GM12878 (cell line): ENCODE data around the gene CAMK2A. TPM values are rescaled to one million over a fixed set of nuclear protein-coding genes. Genes with fewer than 3 reads are reported as not detected.

Source experiments
- ATAC-seq: fragments of 200-7000 bp; cut with Tn5 transposase; 3 replicates; pipeline ENCODE4 v1.9.1; 2020; ENCODE audit warnings: mild to moderate bottlenecking, moderate library complexity
- BruUV-seq: library from RNA; stranded (reverse); fragments of 400-500 nt; replicated peaks from 2 replicates; lab custom pipeline; 2021; lab: Mats Ljungman, UMichigan
- CTCF ChIA-PET: fragments of 300-600 bp; sonication (Branson Sonifier 250); formaldehyde crosslinking; extraction: SDS; loops from one replicate; lab custom pipeline; 2021; ENCODE audit warnings: inconsistent platforms; lab: Yijun Ruan, JAX
- POLR2A ChIA-PET: fragments of 350-600 bp; formaldehyde crosslinking; extraction: SDS; loops from one replicate; lab custom pipeline; 2021; ENCODE audit warnings: inconsistent platforms; lab: Charles Lee
- RAD21 ChIA-PET: fragments of 300-600 bp; sonication (Branson Sonifier 250); formaldehyde crosslinking; loops from one replicate; lab custom pipeline; 2023; ENCODE audit warnings: antibody characterized with exemption; ENCODE audit not compliant: unreplicated experiment; lab: Charles Lee
- SMC1A ChIA-PET: fragments of 300-600 bp; sonication (Branson Sonifier 250); formaldehyde crosslinking; loops from one replicate; lab custom pipeline; 2023; ENCODE audit not compliant: unreplicated experiment, uncharacterized antibody; lab: Charles Lee
- DNase-seq: peaks from one replicate; pipeline ENCODE4 v3.0.0-alpha.2; 2011; ENCODE audit warnings: low read depth, low spot score
- FAIRE-seq: peaks from 3 replicates; lab custom pipeline; 2011; peaks lifted over from hg19 to GRCh38; lab: Jason Lieb, UNC
- H2AFZ ChIP-seq: 2 replicates; pipeline ENCODE4 v1.6.0; 2011; ENCODE audit warnings: low read depth, low read length, control low read depth; ENCODE audit not compliant: control insufficient read depth
- H3K27ac ChIP-seq: 2 replicates; pipeline ENCODE4 v1.5.1; 2011; ENCODE audit warnings: control low read depth; ENCODE audit not compliant: control insufficient read depth, insufficient read depth
- H3K27me3 ChIP-seq, 2 experiments: replicated peaks in 1 of 2; 2 replicates each; pipeline versions ENCODE4 v1.6.0 to v1.6.1; 2011; ENCODE audit warnings: low read length in 1 of 2; ENCODE audit not compliant: control insufficient read depth in 2 of 2, insufficient read depth in 2 of 2
- H3K36me3 ChIP-seq, 2 experiments: 2 replicates each; pipeline ENCODE4 v1.5.1; 2011; ENCODE audit warnings: low read length in 1 of 2; ENCODE audit not compliant: control insufficient read depth in 2 of 2, insufficient read depth in 2 of 2
- H3K4me1 ChIP-seq: 2 replicates; pipeline ENCODE4 v1.6.1; 2011; ENCODE audit warnings: mild to moderate bottlenecking, low read length, moderate library complexity, mixed read lengths; ENCODE audit not compliant: control insufficient read depth, insufficient read depth
- H3K4me2 ChIP-seq: 2 replicates; pipeline ENCODE4 v1.6.0; 2011; ENCODE audit warnings: control low read depth; ENCODE audit not compliant: control insufficient read depth, insufficient read depth
- H3K4me3 ChIP-seq: fragments of 200-600 bp; sonication (generic); 2 replicates; pipeline ENCODE4 v1.5.1; 2016
- H3K79me2 ChIP-seq: 2 replicates; pipeline ENCODE4 v1.6.0; 2011; ENCODE audit warnings: low read length; ENCODE audit not compliant: control insufficient read depth, insufficient read depth
- H3K9ac ChIP-seq: 2 replicates; pipeline ENCODE4 v1.8.0; 2011; ENCODE audit warnings: low read length, control low read depth, mixed read lengths; ENCODE audit not compliant: control insufficient read depth, insufficient read depth
- H3K9me3 ChIP-seq: replicated peaks from 3 replicates; pipeline ENCODE4 v1.5.1; 2011; ENCODE audit warnings: mild to moderate bottlenecking, low read length; ENCODE audit not compliant: control insufficient read depth, insufficient read depth
- H4K20me1 ChIP-seq: 2 replicates; pipeline ENCODE4 v1.6.0; 2011; ENCODE audit not compliant: control insufficient read depth, insufficient read depth
- CHD2 ChIP-seq: IDR thresholded peaks from 2 replicates; pipeline ENCODE4 v1.6.1; 2011; ENCODE audit warnings: low read depth, low read length, improper control_type of control experiment, borderline replicate concordance
- IKZF1 ChIP-seq: fragments of 450-650 bp; conservative IDR thresholded peaks from 2 replicates; pipeline ENCODE4 v1.6.1; 2017; ENCODE audit warnings: antibody characterized with exemption, mild to moderate bottlenecking
- POLR2A ChIP-seq: IDR thresholded peaks from 2 replicates; pipeline ENCODE4 v1.6.1; 2011; ENCODE audit warnings: low read depth, mild to moderate bottlenecking, low read length
- SMC3 ChIP-seq: IDR thresholded peaks from 2 replicates; pipeline ENCODE4 v1.6.1; 2011; ENCODE audit warnings: low read length, improper control_type of control experiment, borderline replicate concordance
- SRF ChIP-seq, 2 experiments: IDR thresholded peaks; 2 replicates each; pipeline ENCODE4 v1.6.1; 2011; ENCODE audit warnings: low read depth in 2 of 2, low read length in 2 of 2, mild to moderate bottlenecking in 1 of 2, moderate library complexity in 1 of 2
- YY1 ChIP-seq: IDR thresholded peaks from 2 replicates; pipeline ENCODE4 v1.6.1; 2011; ENCODE audit warnings: low read depth, mild to moderate bottlenecking, low read length
- ZNF207 ChIP-seq: fragments of 450-650 bp; IDR thresholded peaks from 2 replicates; pipeline ENCODE4 v1.6.1; 2014; ENCODE audit warnings: antibody characterized with exemption, mild to moderate bottlenecking, borderline replicate concordance
- WGBS: methylation state at CpG from one replicate; pipeline ENCODE4 v1.1.6; 2016; ENCODE audit warnings: low lambda C conversion rate; ENCODE audit not compliant: insufficient replicate concordance, insufficient coverage; ENCODE audit errors: missing lambda C conversion rate; 5-methylcytosine and 5-hydroxymethylcytosine counted together
- in situ Hi-C: fragments of 300-500 bp; cut with MboI; formaldehyde crosslinking; loops from 9 replicates; pipeline ENCODE4 v1.14.3; 2018; ENCODE audit warnings: mixed read lengths
- intact Hi-C: fragments of 100-400 bp; cut with micrococcal nuclease; formaldehyde crosslinking; loops from one replicate; pipeline ENCODE4 v1.14.2; 2022; ENCODE audit not compliant: unreplicated experiment
- polyA plus RNA-seq, 11 experiments: library from polyadenylated mRNA; depleted of rRNA in 4 of 11; unstranded in 6 of 11; stranded (reverse) in 5 of 11; fragments of >200 nt; fragmentation: Nextera tagmentation in 4 of 11; fragmentation: Illumina TruSeq in 1 of 11; extraction: Ambion mirVana in 4 of 11; extraction: Trizol in 1 of 11; gene quantifications; 1 replicate in 1 of 11; 2 replicates in 10 of 11; pipeline versions ENCODE4 v1.2.1 to v1.2.3, GENCODE V29; 2011 to 2016; ENCODE audit warnings: inconsistent platforms in 2 of 11, missing spikeins in 2 of 11, low read depth in 1 of 11
- total RNA-seq, 4 experiments: library from RNA; depleted of rRNA in 3 of 4; stranded (reverse); fragments of >200 nt in 3 of 4; fragmentation: Illumina TruSeq in 1 of 4; extraction: Trizol in 1 of 4; gene quantifications; 2 replicates each; pipeline versions ENCODE4 v1.2.1 to v1.2.3, GENCODE V29; 2013 to 2021
- TF ChIP-seq, protein P1 (sequence below): IDR thresholded peaks from 2 replicates; pipeline ENCODE4 v1.6.1; 2011; ENCODE audit warnings: borderline replicate concordance, low read depth, mild to moderate bottlenecking, moderate library complexity, low read length; ENCODE audit not compliant: insufficient read depth, poor library complexity, severe bottlenecking
- TF ChIP-seq, protein P2 (sequence below), 3 experiments: IDR thresholded peaks in 2 of 3; conservative IDR thresholded peaks in 1 of 3; 2 replicates each; pipeline ENCODE4 v1.5.1; 2011; ENCODE audit warnings: low read depth in 3 of 3, low read length in 3 of 3, mild to moderate bottlenecking in 3 of 3, control low read depth in 2 of 3, moderate library complexity in 2 of 3, inconsistent platforms in 1 of 3, mixed read lengths in 1 of 3; ENCODE audit not compliant: control insufficient read depth in 2 of 3, insufficient read depth in 1 of 3; ENCODE audit errors: extremely low read depth in 1 of 3

CAMK2A gene
- total and polyA plus RNA-seq, 10 of the 15 experiments (the other 5 are each of a cell fraction or from before 2014, with no cell fraction given), result 0.11 TPM; not detected in 9

DNA sequence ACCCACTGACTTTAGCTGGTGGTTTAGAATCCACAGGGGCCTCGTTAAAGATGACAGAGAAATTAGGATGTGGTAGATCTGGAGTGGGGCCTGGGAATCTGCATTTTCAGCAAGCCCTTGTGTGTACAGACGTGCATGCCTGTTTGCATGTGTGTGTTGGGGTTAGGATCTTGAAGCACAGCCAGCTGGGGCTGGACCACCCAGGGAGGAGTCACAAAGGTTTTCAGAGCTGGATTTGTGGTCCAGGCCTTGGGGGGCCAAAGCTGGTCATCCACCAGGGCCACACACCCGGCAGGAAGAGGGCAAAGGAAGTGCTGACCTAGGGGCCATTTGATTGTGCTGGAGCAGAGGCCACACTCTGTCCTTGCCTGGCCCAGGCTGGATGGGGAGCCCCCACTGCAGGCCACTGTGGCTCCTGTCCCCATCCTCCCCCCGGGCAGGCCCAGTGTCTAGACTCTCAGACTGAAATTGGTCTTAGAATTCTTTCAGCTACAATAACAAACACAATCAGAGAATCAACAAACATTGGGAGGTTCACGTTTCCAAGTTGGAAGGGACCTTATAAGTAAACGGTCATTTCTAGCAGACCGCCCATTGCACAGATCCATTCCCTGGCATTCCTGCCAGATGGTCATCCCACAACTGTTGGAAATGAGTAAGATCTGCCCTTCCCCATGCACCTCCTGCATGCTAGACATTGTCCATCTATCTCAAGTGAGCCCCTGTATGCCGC, 112.7 kb downstream of the CAMK2A start:
- Histone ChIP-seq H4K20me1 (no peaks in the 10 kb centered on the region), H2AFZ (no peak overlapping the region), H3K4me3 (no peak overlapping the region), H3K36me3 (no peaks in the 10 kb centered on the region), H3K4me2 (no peak overlapping the region), H3K27me3 (no peaks in the 10 kb centered on the region; a peak in 1 of 4 replicates), H3K27ac (no peak overlapping the region), H3K79me2 (no peaks in the 10 kb centered on the region), H3K4me1 (no peaks in the 10 kb centered on the region), H3K9me3 (no peaks in the 10 kb centered on the region), H3K9ac (no peak overlapping the region)
- CTCF ChIA-PET, result interaction anchor here (0.5 to 9.3 kb wide), 10 partner anchors 15 to 540 kb away, joined by 3 to 68 read pairs (median 3); no protein-coding TSS in a partner anchor
- ATAC-seq (no peak), DNase-seq (no peak), FAIRE-seq (no peak)
- RAD21 ChIA-PET, result interaction anchor here (1.2 to 1.4 kb wide), 2 partner anchors 14 to 18 kb away, joined by 3 to 4 read pairs; no protein-coding TSS in a partner anchor
- TF ChIP-seq CHD2 (no peak), IKZF1 (no peak)
- intact Hi-C loops (no loop called here), in situ Hi-C loops (no loop called here)
- no TSS peak for BruUV-seq
- SMC1A ChIA-PET, result interaction anchor here (1.1 to 1.4 kb wide), 2 partner anchors 39 to 53 kb away, joined by 3 read pairs; no protein-coding TSS in a partner anchor
- POLR2A ChIA-PET, result no interaction called here
- WGBS, result 25% methylated on average over 8 of the region's 8 CpGs

DNA sequence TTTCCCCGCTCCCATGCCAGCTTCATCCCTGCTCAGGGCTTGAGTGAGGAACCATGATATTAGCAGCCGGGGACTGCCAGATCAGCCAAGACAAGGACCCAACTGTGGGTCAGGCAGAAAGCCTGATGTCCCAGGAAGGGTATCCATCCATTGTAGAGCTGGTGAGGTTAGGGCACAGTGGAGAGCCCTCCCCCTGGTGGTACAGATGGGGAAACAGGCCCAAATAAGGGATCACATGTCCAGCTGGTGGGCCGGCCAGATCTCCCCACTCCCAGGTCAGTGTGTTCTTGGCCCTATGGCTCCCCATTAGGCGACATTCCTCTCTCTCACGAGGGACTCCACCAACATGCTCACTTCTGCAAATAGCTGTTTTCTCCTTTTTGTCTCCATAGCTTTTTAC, 114.0 kb downstream of the CAMK2A start:
- H3K27me3 ChIP-seq, result no peaks in the 10 kb centered on the region; a peak in 1 of 4 replicates
- no peak overlapping the region for H2AFZ ChIP-seq
- ChIA-PET RAD21 (interaction anchor here (0.9 to 2.0 kb wide), 5 partner anchors 13 to 47 kb away, joined by 3 to 8 read pairs (median 3); no protein-coding TSS in a partner anchor), CTCF (interaction anchor here (0.7 to 9.3 kb wide), 14 partner anchors 9 to 183 kb away, joined by 3 to 68 read pairs (median 3); no protein-coding TSS in a partner anchor), POLR2A (interaction anchor here (0.6 to 0.8 kb wide), 2 partner anchors 20 to 28 kb away, joined by 3 to 4 read pairs; partner anchors contain the start of gene PDGFRB), SMC1A (interaction anchor here (0.8 to 1.4 kb wide), 6 partner anchors 13 to 175 kb away, joined by 3 to 4 read pairs (median 3); partner anchors contain the start of gene PDGFRB)
- H3K9me3 ChIP-seq, result no peaks in the 10 kb centered on the region
- H3K4me2 ChIP-seq, result no peak overlapping the region
- peak in 1 of 2 experiments; percentile 65; a peak in 1 of 4 replicates for TF ChIP-seq SRF (IDR thresholded peaks at IDR 0.05; ENCODE audit: low read depth in 2 of 2, low read length in 2 of 2)
- TF ChIP-seq YY1, result 0 out of 2 replicates have a peak, but pooled peaks have one; percentile 29
- no peak for TF ChIP-seq ZNF207
- TF ChIP-seq, protein P1, sequence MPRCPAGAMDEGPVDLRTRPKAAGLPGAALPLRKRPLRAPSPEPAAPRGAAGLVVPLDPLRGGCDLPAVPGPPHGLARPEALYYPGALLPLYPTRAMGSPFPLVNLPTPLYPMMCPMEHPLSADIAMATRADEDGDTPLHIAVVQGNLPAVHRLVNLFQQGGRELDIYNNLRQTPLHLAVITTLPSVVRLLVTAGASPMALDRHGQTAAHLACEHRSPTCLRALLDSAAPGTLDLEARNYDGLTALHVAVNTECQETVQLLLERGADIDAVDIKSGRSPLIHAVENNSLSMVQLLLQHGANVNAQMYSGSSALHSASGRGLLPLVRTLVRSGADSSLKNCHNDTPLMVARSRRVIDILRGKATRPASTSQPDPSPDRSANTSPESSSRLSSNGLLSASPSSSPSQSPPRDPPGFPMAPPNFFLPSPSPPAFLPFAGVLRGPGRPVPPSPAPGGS, result no peak
- TF ChIP-seq POLR2A, result no peak
- 0 out of 2 replicates have a peak, but pooled peaks have one; percentile 11 for TF ChIP-seq IKZF1
- TF ChIP-seq, protein P2, sequence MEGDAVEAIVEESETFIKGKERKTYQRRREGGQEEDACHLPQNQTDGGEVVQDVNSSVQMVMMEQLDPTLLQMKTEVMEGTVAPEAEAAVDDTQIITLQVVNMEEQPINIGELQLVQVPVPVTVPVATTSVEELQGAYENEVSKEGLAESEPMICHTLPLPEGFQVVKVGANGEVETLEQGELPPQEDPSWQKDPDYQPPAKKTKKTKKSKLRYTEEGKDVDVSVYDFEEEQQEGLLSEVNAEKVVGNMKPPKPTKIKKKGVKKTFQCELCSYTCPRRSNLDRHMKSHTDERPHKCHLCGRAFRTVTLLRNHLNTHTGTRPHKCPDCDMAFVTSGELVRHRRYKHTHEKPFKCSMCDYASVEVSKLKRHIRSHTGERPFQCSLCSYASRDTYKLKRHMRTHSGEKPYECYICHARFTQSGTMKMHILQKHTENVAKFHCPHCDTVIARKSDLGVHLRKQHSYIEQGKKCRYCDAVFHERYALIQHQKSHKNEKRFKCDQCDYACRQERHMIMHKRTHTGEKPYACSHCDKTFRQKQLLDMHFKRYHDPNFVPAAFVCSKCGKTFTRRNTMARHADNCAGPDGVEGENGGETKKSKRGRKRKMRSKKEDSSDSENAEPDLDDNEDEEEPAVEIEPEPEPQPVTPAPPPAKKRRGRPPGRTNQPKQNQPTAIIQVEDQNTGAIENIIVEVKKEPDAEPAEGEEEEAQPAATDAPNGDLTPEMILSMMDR (IDR thresholded peaks at IDR 0.05 in 2 of 3, conservative IDR thresholded peaks at IDR 0.05 in 1 of 3; ENCODE audit: control insufficient read depth in 2 of 3, extremely low read depth in 1 of 3, insufficient read depth in 1 of 3, low read depth in 3 of 3, low read length in 3 of 3), result peak; percentile 33 to 62 (median 42); a peak in 5 of 6 replicates
- TF ChIP-seq SMC3, result peak; percentile 31; the same call in 1 of the 2 replicates
- H3K36me3 ChIP-seq, result no peaks in the 10 kb centered on the region
- no peak overlapping the region for H3K4me3 ChIP-seq
- intact Hi-C loops (loop anchor here (2.0 kb wide), 1 partner anchor 45 kb away; no protein-coding TSS in a partner anchor), in situ Hi-C loops (no loop called here)
- no peak overlapping the region for H3K27ac ChIP-seq
- no peaks in the 10 kb centered on the region for H3K79me2 ChIP-seq
- DNase-seq (no peak), FAIRE-seq (no peak), ATAC-seq (peak; percentile 84)
- no TSS peak for BruUV-seq
- H3K4me1 ChIP-seq, result no peaks in the 10 kb centered on the region
- no peaks in the 10 kb centered on the region for H4K20me1 ChIP-seq
- 16% methylated on average over 5 of the region's 5 CpGs for WGBS
- H3K9ac ChIP-seq, result no peak overlapping the region
